NCI-H1436 (cell line): Measurements from ENCODE around the gene SIL1.

Source experiments
- DNase-seq: peaks from one replicate; lab custom pipeline; 2025; lab: John Stamatoyannopoulos, UW

The SIL1 gene

GRCh38 chr5:138914338-138914737 is 283.8 kb downstream of the SIL1 start:
- no peak for DNase-seq

GRCh38 chr5:138913773-138914172 is 284.4 kb downstream of the SIL1 start:
- DNase-seq: no peak

DNA sequence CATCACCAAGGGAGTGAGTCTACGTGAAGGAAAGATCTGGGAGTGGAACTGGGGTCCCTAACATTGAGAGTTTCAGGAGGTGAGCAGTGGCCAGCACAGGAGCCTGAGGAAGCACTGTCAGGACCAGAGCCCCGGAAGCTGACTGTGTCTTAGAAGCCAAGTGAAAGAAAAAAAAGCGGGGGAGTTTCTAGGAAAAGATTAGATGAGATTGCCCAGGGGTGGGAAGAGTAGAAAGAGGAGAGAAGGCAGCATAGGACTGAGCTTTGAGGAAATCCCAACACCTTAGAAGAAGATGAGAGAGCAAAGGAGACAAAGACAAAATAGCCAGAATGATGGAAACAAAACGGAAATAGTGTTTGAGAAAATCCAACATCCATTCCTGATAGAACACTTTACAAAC is 286.1 kb downstream of the SIL1 start:
- DNase-seq: no peak

DNA sequence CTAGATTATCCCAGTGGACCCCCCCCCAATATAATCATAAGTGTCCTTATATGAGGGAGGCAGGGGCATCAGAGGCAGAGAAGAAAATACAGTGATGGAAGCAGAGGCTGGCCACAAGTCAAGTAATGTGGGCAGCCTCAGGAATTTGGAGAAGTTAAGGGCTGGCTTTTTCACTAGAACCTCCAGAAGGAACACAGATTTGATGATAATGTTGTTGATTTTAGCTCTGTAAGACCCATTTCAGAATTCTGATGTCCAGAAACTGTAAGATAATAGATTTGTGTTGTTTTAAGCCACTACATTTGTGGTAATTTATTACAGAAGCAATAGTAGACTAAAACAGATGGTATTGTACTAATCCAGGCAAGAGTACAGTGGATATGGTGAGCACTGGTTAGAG is 286.7 kb downstream of the SIL1 start:
- no peak for DNase-seq

DNA sequence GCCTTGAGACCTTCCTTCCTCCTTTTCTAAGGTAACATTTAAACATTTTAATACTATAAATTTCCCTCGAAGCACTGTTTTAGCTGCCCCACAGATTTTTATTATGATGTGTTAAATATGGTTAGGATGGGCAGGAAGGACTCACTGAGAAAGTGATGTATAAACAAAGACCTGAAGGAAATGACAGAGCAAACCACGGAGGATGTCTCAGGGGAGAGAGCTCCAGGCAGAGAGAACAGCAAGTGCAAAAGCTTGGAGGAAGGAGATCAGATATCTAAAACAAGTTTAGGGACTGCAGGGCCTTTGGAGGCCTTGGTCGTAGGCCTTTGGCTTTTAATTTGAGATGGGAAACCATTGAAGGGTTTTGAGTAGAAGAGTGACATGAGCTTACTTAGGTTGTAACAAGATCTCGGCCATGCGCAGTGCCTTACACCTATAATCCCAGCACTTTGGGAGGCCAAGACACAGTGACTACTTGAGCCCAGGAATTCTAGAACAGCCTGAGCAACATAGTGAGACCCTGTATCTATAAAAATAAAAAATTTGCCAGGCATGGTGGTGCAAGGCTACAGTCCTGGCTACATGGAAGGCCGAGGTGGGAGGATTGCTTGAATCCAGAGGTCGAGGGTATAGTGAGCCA is 287.5 kb downstream of the SIL1 start:
- no peak for DNase-seq

GRCh38 chr5:138909734-138910133 is 288.4 kb downstream of the SIL1 start:
- DNase-seq: no peak

- DNase-seq: no peak
Measured at GRCh38 chr5:138905541-138905940, 292.6 kb downstream of the SIL1 start.

GRCh38 chr5:138903130-138903775 is 294.9 kb downstream of the SIL1 start:
- no peak for DNase-seq

DNA sequence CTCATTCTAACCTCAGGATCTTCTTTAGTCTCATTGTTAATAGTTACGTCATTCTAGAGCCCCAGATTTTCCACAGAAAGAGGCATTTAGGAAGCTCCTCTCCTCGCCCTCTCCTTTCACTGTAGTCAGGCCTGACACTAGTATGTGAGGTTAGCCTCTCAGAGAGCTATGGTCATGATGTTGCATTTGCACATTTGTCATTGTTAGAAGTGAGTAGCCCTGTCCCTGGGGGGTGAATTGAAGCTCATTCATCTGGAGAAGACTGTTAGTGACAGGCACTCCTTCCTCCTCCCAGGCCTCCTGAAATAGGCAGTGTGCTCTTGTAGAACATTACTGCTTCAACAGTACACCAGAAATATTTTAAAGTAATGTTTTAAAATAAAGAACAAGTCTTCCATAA is 296.5 kb downstream of the SIL1 start:
- DNase-seq: no peak

DNA sequence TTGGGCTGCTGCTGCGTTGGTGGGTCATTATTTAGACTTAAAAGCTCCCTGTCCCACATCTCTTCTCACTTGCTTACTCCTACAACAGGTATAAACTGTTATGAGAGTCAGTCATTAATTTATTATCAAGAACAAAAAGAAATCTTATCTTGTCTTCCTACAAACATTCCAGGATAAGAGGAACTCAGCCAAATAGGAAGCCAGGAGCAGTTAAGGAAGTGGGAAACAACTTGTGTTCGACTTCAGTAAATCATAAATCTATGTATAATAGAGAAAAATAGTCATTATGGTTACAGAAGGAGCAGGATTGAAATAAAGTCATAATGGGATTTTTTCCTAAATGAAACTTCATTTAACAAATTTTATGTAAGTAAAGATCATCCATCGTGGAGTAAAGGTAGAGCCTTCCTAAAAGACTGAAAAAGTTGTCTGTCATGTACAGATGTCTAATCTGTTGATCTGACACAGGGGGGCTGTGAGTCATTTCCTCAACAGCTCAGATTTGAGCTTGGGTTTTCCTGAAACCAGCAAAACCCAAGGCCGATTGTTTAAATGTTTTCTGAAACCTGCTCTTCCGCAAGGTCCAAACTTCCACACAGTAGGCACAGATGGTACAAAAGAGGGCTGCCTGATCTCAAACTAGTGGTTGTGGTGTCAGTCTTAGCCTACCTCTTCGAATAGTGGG is 297.7 kb downstream of the SIL1 start:
- no peak for DNase-seq

GRCh38 chr5:138898742-138899141 is 299.4 kb downstream of the SIL1 start:
- no peak for DNase-seq

- DNase-seq: no peak
Measured at GRCh38 chr5:138898299-138898698, 299.9 kb downstream of the SIL1 start.
